Uterus (tissue), 4 donors: ENCODE results near the gene AMOTL1. TPM values are rescaled to one million over a fixed set of nuclear protein-coding genes. Genes with fewer than 3 reads are reported as not detected.

Experiments
- DNase-seq, 2 donors: peaks; one replicate each; pipeline ENCODE4 v3.0.0-alpha.2; 2019 to 2020
- H3K27ac ChIP-seq, 2 donors: fragments of 200-600 bp; sonication (generic); 1 replicate in 1 of 2; 2 replicates in 1 of 2; pipeline ENCODE4 v1.5.1; 2016 to 2018
- H3K27me3 ChIP-seq, 2 donors: fragments of 200-600 bp; sonication (generic); one replicate each; pipeline ENCODE4 v1.5.1; 2018 to 2019; ENCODE audit warnings: control low read depth in 1 of 2
- H3K36me3 ChIP-seq, 2 donors: fragments of 200-600 bp; sonication (generic); one replicate each; pipeline ENCODE4 v1.5.1; 2019; ENCODE audit warnings: control low read depth in 1 of 2
- H3K4me1 ChIP-seq, 2 donors: fragments of 200-600 bp; sonication (generic); one replicate each; pipeline ENCODE4 v1.5.1; 2018 to 2019; ENCODE audit warnings: control low read depth in 1 of 2
- H3K4me3 ChIP-seq, 2 donors: fragments of 200-600 bp; sonication (generic); 1 replicate in 1 of 2; 2 replicates in 1 of 2; pipeline ENCODE4 v1.5.1; 2018 to 2019; ENCODE audit warnings: mild to moderate bottlenecking in 1 of 2
- H3K9me3 ChIP-seq, 2 donors: fragments of 200-600 bp; sonication (generic); one replicate each; pipeline ENCODE4 v1.5.1; 2019; ENCODE audit warnings: control low read depth in 1 of 2
- POLR2A ChIP-seq, 2 donors: fragments of 450-650 bp; IDR thresholded peaks; one replicate each; pipeline ENCODE4 v1.6.1; 2016; ENCODE audit warnings: antibody characterized with exemption in 2 of 2, mild to moderate bottlenecking in 1 of 2, moderate library complexity in 1 of 2
- intact Hi-C: fragments of 100-400 bp; cut with DNase I; formaldehyde crosslinking; loops from one replicate; pipeline ENCODE4 v1.15.1; 2023; ENCODE audit warnings: low total_unique reads
- total RNA-seq, 4 donors: library from RNA; depleted of rRNA in 3 of 4; stranded (reverse); fragments of >200 nt in 3 of 4; gene quantifications; one replicate each; pipeline versions ENCODE4 v1.1.0 to v1.2.4, GENCODE V29; 2014 to 2023
- TF ChIP-seq, protein P1 (sequence below), 4 experiments: fragments of 200-600 bp in 2 of 4; fragments of 450-650 bp in 2 of 4; sonication (generic) in 2 of 4; IDR thresholded peaks; one replicate each; pipeline ENCODE4 v1.5.1; 2016 to 2019; ENCODE audit warnings: antibody characterized with exemption in 4 of 4, mild to moderate bottlenecking in 2 of 4, moderate library complexity in 1 of 4
- donor health status: DM: yes; HTN: yes; CAD: no.

The AMOTL1 gene, protein sequence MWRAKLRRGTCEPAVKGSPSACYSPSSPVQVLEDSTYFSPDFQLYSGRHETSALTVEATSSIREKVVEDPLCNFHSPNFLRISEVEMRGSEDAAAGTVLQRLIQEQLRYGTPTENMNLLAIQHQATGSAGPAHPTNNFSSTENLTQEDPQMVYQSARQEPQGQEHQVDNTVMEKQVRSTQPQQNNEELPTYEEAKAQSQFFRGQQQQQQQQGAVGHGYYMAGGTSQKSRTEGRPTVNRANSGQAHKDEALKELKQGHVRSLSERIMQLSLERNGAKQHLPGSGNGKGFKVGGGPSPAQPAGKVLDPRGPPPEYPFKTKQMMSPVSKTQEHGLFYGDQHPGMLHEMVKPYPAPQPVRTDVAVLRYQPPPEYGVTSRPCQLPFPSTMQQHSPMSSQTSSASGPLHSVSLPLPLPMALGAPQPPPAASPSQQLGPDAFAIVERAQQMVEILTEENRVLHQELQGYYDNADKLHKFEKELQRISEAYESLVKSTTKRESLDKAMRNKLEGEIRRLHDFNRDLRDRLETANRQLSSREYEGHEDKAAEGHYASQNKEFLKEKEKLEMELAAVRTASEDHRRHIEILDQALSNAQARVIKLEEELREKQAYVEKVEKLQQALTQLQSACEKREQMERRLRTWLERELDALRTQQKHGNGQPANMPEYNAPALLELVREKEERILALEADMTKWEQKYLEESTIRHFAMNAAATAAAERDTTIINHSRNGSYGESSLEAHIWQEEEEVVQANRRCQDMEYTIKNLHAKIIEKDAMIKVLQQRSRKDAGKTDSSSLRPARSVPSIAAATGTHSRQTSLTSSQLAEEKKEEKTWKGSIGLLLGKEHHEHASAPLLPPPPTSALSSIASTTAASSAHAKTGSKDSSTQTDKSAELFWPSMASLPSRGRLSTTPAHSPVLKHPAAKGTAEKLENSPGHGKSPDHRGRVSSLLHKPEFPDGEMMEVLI
- 100 to 1,000 TPM in 1 of 4 donors, 10 to 100 TPM in 3; 20.6 to 107 (median 41.5) TPM for total RNA-seq

DNA sequence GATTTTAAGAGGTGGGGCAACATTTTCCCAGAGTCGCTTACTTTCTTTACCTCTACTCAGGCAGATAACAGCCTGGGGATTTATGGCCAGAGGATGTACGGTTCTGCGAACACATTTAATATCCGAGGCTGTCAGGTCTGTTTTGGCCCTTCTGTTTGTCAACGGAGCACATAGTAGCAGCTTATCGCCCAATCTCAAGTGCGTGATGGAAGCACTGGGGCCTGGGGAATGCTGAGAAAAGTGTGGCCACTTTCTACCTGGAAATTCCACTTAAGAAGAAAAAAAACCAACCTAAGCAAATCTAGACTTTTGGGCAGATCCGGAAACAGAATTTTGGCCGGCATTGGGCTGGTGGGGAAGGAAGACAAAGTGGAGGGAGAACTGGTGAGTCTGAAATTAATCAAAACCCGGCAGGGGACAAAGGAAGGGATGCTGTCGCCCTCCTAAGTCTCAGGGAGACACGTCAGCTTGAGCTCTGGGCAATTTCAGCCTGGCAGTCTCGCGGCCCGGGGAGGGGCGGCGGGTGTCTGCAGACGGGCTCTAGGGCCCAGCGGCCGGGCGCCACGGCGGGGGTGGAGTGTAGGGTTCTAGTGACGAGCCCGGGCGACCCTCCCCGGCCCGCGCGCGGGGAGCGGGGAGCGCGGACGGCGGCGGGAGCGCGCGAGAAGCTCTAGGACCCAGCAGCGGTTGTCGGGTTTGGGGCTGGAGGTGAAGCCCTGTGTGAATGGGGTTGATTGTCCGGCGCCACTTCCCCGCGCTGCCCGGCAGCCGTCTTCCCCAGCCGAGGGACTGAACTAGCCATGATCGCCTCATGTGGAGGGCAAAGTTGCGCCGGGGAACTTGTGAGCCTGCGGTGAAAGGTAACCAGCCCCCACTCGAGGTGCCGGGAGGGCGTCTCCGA, at the start of gene AMOTL1:
TSS of gene AMOTL1 (plus strand) at position 656 of the 901 bp plus-strand sequence. CDS start at position 812, 156 bp downstream.
- H3K9me3 ChIP-seq: no peaks in the 10 kb centered on the region
- intact Hi-C loops: no loop called here
- peak within 1 kb of the TSS; percentile 77 to 87 for H3K4me3 ChIP-seq
- peak; percentile 87 to 88 for DNase-seq
- H3K4me1 ChIP-seq: peaks cover 0 to 3% of the 10 kb centered on the region in 2 donors
- H3K27me3 ChIP-seq: no peaks in the 10 kb centered on the region
- TF ChIP-seq, protein P1, sequence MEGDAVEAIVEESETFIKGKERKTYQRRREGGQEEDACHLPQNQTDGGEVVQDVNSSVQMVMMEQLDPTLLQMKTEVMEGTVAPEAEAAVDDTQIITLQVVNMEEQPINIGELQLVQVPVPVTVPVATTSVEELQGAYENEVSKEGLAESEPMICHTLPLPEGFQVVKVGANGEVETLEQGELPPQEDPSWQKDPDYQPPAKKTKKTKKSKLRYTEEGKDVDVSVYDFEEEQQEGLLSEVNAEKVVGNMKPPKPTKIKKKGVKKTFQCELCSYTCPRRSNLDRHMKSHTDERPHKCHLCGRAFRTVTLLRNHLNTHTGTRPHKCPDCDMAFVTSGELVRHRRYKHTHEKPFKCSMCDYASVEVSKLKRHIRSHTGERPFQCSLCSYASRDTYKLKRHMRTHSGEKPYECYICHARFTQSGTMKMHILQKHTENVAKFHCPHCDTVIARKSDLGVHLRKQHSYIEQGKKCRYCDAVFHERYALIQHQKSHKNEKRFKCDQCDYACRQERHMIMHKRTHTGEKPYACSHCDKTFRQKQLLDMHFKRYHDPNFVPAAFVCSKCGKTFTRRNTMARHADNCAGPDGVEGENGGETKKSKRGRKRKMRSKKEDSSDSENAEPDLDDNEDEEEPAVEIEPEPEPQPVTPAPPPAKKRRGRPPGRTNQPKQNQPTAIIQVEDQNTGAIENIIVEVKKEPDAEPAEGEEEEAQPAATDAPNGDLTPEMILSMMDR (IDR thresholded peaks at IDR 0.05): no peak
- TF ChIP-seq POLR2A (IDR thresholded peaks at IDR 0.05): peak; percentile 62 to 82
- H3K36me3 ChIP-seq: no peaks in the 10 kb centered on the region
- peak within 1 kb of the TSS; percentile 94 to 96 for H3K27ac ChIP-seq

DNA sequence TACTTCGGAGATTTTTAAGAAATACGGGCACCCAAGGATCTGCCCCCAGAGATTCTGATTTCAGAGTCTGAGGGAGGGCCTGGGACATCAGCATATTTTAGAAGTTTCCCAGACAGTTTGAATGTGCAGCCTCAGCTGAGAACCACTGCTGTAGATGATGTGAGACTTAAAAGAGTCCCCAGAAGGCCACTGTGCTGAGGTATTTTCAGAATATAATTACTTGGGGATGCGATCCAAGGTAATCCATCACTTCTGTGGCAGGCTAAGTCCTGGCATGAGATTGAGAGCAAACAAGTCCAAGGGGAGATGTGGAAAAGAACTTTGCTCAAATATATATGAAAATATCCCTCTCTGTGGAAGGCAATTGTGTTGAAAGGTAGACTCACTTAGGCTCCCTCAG, 48.3 kb upstream of the AMOTL1 start:
- DNase-seq: no peak
- Histone ChIP-seq H3K27me3 (no peaks in the 10 kb centered on the region), H3K4me3 (no peak overlapping the region), H3K27ac (no peak overlapping the region), H3K9me3 (no peaks in the 10 kb centered on the region), H3K36me3 (no peaks in the 10 kb centered on the region), H3K4me1 (no peaks in the 10 kb centered on the region)
- TF ChIP-seq, protein P1 (IDR thresholded peaks at IDR 0.05): no peak
- TF ChIP-seq POLR2A (IDR thresholded peaks at IDR 0.05): no peak
- intact Hi-C loops: no loop called here

DNA sequence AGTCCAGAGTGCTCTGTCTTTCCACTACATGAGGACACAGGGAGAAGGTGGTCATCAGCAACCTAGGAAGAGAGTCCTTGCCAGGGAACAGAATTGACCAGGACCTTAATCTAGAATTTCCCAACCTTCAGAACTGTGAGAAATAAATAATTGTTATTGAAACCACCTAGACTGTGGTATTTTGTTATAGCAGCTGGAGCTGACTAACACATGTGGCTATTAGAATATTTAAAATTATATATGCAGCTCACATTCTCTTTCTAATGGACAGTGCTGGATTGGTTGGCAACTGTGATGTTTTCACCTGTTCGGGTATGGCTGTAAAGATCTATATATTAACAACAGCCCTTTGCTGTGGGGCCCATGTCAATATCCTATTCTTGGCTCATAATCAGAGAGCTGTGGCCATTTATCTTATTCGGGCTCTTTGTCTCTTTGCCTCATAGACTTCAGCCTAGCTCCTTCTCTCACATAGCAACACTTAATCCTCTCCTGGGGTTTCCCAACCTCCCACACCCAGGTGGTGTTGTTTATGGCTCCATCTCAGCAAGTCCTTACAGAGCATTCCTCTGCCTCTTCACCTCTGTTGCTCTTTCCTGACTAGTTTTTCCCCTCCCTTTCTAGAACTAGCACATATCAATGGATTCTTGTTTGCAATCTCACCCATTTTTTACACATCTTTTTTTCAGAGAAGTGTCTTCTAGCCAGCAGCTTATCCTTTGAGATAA, 46.4 kb upstream of the AMOTL1 start:
- no peak overlapping the region for H3K27ac ChIP-seq
- no peak overlapping the region for H3K4me3 ChIP-seq
- intact Hi-C loops: no loop called here
- H3K4me1 ChIP-seq: no peaks in the 10 kb centered on the region
- H3K36me3 ChIP-seq: no peaks in the 10 kb centered on the region
- no peaks in the 10 kb centered on the region for H3K27me3 ChIP-seq
- no peak for TF ChIP-seq POLR2A (IDR thresholded peaks at IDR 0.05)
- TF ChIP-seq, protein P1 (IDR thresholded peaks at IDR 0.05): no peak
- no peak for DNase-seq
- no peaks in the 10 kb centered on the region for H3K9me3 ChIP-seq

DNA sequence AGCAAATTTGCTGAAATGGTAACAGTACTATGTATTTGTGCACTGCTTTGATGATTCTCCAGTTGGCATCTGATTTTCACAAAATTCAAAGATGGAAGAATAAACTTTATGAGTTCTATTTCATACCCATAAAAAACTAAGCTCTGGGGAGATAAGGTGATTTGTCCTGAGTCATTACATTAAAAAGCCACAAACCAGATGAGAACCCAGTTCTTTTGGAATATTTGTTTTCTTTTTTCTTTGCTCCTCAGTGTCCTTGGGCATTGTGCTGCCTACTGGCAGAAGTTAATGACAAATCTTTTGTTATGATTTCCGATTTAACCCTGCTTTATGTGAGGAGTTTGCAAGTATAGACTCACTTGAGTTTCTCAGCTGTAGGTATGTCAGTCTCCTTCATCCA, 45.4 kb upstream of the AMOTL1 start:
- Histone ChIP-seq H3K36me3 (no peaks in the 10 kb centered on the region), H3K4me1 (no peaks in the 10 kb centered on the region), H3K27ac (no peak overlapping the region), H3K4me3 (no peak overlapping the region), H3K9me3 (no peaks in the 10 kb centered on the region), H3K27me3 (no peaks in the 10 kb centered on the region)
- TF ChIP-seq POLR2A (IDR thresholded peaks at IDR 0.05): no peak
- TF ChIP-seq, protein P1 (IDR thresholded peaks at IDR 0.05): no peak
- no peak for DNase-seq
- intact Hi-C loops: no loop called here
